ENCODE results near the gene GRK4.

- TF ChIP-seq CTCF (IDR thresholded peaks at IDR 0.05; ENCODE audit: control extremely low read depth in 1 of 3, insufficient read depth in 1 of 3, low read depth in 1 of 3, low read length in 3 of 3) (no peak), MAX (IDR thresholded peaks at IDR 0.05) (no peak), MAFK (IDR thresholded peaks at IDR 0.05; ENCODE audit: low read depth, low read length) (no peak), TAF1 (IDR thresholded peaks at IDR 0.05; ENCODE audit: low read depth, low read length) (no peak), ATF3 (IDR thresholded peaks at IDR 0.05; ENCODE audit: insufficient read depth, low read depth, low read length) (no peak), USF2 (IDR thresholded peaks at IDR 0.05; ENCODE audit: low read length) (no peak), EP300 (IDR thresholded peaks at IDR 0.05; ENCODE audit: borderline replicate concordance in 1 of 2, low read depth in 2 of 2, low read length in 2 of 2) (no peak), SIN3A (conservative IDR thresholded peaks at IDR 0.05 in 1 of 2, IDR thresholded peaks at IDR 0.05 in 1 of 2; ENCODE audit: low read depth in 1 of 2, low read length in 2 of 2) (no peak), POLR2A (IDR thresholded peaks at IDR 0.05; ENCODE audit: control extremely low read depth in 1 of 2, low read depth in 2 of 2, low read length in 2 of 2) (no peak), TCF12 (IDR thresholded peaks at IDR 0.05; ENCODE audit: low read depth, low read length) (no peak)
Observed at GRCh38 chr4:2923668-2924173, 39.6 kb upstream of the GRK4 start.
